ENCODE data around the gene GPR55.

GPR55 gene

DNA sequence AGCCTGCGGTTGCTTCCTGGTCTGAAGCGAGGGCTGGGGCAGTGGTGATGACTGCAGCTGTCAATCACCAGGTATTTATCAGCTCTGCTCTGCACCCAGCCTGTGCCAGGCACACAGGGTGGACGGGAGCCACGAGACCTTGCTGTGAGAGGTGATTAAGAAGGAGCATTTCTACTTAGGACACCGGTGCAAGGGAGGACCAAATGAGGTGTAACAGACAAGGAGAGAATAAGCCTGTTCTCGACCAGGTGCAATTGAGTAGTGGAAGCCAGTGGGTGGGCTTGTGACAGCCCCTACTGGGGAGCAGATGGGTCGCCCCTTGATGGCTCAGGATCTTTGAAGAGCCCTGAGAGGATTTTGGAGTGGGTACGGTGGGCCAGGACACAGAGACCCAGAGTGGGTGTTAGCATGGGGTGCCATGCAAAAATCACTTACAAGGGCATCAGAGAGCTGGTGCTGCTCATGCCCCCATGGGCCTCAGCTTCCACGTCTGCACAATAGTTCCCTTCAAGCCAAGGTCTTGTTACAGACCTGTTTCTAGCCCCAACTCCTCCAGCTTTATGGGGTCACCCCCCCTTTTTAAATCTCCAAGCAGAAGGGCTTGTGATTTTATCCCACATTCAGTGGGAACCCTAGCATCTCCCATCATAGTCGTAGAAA is 24.6 kb downstream of the GPR55 start:
- DNase-seq (ENCODE audit: low spot score): no peak

DNA sequence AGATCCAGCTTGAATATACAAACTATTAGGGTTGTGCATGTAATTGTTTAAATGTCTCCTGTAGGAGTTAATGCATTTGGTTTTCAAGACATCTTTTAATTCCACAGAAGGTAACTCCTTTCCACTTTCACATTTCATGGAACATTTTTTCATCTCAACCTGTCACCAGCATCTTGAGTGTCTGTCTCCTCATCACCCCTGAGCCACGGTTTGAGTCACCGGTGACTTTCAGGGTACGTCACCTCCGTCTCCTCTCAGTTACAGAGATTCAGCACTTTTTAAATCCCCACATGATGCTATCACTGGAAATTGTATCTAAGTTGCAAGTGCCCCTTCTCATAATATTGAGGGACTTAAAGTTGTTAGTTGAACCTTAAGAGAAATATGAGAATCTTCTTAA is 25.3 kb downstream of the GPR55 start:
- no peak for DNase-seq (ENCODE audit: low spot score)

DNA sequence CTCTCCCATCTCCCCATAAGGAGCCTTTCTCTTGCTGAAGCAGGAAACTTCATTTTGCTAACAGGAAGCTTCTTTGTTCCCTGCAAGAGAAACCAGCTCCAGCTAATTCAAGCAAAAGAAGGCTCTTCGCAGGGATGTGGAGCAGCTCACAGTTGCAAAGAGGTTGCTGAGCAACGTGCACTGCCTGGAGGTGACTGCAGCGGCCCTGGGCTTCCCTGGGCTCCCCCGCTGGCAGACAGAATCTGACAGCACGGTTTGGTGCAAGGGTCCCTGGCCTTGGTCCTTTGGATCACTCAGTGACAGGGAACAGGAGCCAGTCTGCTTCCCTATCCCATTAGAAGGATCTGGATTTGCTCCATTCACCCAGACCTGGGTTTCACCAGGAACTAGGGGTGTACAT is 25.8 kb downstream of the GPR55 start:
- DNase-seq (ENCODE audit: low spot score): no peak

DNA sequence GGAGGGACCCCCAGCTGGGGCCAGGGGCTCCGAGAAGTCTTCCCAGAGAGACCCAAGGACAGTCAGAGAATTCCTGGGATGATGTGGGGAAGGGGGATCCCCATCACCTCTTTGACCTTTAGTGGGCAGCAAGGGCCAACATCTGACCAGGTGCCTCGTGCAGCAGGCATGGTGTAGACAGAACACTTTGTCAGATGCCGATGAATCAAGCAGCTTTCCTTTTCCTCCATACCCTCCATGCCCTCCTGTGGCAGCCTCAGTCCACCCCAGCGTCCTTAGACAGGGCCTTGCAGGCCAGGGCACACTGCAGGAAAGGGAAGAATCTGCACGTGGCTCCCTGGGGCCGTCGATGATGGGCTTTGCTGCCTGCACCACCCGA is 26.3 kb downstream of the GPR55 start:
- no peak for DNase-seq (ENCODE audit: low spot score)

DNA sequence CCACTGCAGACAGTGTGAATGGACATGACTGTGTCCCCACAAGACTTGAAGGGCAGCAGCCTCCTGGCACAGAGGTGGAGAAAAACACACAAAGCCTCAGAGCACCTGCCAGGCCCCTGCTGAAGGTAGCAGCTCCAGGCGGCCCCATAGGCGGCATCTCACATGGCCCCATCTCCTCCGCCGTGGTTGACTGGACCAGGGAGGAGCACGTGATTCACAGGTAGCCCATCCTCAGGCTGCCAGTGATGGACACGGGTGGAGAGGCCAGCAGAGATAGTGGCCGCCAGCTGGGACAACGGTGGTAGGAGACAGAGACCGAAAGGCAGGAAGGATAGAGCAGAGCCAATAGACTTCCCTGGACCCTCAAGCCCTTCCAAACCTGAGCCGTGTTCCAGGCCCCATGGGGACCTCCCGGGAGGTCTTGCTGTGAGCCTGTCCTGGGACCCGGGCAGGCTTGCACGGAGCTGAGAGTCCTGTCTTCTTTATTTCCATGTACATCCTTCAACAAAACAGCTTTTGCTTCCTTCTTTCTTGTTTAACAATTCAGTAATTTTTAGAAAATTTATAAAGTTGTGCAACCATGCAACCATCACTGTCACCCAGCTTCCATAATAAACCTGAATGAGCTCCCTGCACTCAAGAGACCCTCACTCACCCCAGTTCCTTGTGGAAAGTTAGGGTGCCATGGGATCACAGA is 26.9 kb downstream of the GPR55 start:
- DNase-seq (ENCODE audit: low spot score): no peak

DNA sequence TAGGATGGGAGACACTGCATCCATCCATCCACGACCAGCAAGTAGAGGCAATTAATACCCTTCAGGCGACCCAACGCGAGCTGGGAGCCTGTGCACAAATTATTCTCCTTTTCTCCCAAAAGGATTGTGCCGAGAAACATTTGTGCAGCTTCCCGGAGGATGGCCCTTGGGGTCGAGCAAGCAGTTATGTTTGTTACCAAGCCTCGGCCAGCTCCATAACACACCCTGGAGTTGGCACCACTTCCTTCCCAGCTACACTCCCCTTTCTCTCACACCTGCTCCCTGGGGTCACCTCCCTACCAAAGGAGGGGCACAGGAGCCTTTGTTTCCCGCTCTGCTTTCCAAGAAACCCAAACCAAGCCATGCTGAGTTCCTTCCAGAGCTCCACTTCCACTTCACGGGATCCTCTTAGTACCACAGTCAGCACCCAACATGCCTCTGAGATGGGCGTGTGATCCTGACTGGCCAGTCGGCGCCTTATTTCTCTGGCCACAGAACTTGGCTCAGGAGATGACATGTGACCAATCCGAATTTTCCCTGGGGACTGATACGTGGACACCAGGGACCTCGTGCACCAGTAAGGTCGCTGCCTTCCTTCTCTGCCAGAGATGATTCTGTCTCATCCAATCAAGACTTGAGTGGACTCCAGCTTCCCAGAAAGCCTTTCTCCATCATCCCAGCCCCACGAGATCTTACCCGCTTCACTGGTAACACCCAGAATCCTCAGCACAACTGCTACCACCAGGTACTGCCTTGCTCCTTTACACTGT is 28.5 kb downstream of the GPR55 start:
- no peak for DNase-seq (ENCODE audit: low spot score)

DNA sequence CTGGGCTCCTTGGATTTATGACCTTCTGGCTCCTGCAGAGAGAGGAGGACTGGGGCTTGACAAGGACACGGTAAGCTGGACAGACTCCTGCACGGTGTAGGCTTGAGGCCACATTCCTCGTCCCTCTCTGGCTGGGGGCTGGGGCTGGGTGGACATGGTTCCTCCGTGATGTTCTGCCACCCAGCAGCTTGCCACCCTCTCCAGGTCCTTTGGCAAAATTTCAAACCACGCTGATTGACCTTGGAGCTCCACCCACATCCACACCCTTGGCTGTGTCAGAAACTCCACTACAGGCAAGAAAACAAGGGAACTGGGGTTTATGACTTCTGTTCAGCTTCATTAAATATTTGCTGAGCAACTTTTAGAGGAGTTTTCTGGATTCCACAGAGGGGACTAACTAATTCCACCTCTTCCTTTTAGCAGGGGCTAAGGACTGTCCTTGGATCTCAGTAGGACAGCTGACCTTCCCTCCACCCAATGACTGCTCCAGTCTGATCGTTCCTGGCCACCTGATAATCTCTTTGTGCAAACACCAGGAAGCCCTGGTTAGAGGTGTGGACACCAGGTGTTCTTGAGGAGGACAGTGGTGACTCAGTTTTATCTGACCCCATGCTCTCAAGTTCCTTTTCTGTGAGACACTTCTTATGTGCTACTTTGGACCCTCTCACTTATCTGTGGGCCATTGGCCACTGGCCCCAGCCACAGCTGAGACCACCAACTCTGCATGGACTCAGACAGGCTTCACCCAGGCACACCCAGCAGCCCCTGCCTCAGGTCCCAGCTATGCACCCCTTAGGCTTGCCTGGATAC is 29.3 kb downstream of the GPR55 start:
- no peak for DNase-seq (ENCODE audit: low spot score)

DNA sequence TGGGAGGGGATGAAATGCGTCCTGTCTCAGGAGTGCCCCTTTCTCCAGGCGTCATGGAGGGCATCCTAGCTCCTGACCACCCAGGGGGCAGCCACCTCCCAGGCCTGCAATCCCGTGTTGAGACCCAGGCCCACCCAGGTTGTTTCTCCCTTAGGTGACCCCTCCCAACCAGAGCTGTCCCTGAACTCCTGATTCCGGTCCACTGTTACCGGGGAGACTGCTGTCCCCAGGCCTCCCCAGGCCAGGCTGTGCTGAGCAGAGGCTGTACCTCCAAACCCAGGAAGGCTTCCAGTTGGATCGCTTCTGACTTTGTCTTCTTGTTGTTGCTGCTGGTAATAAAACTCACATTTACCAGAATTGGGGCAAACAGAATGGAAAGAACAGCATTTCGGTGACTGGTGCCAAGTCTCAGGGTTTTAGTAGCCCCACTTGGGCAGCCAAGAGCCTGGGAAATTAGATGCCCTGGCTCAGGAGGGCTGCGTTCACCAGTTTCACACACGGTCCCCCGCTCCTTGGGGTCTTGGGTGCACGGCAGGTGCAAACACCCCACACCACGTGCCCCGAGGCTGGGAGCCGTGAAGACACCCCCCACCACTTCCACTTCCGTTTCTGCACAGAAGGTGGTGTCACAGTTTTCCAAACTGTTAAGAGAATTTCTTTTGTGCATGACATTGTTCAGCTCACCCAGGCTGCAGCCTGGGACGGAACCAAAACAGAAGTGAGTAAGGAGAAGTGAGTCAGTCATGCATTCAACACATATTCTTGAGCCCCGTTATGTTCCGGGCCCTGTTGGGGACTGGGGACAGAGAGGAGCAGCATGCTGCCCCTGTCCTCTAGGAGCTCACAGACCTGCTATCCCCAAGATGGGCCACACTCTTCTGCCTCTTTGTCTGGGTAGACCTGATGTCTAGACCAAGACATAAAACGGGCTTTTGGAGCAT is 30.9 kb downstream of the GPR55 start:
- no peak for DNase-seq (ENCODE audit: low spot score)

DNA sequence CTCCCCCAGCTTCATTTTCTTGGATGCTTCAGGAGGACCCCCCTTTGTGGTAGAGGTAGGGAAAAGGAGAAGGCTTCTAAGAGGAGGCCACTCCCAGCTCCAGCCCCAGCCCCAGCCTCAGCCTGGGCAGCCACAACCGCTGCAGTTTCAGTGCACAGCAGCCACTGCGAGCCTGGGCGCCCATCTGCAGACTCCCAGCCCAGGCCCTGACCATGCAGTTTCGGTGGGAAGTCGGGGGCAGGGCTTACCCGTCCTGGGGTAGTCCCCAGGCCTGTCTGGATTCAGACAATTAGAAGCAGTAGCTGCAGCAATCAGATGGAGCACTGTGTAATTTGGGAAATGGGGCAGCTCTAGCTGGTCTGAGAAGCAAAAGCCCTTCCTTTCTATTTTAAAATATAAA is 31.7 kb downstream of the GPR55 start:
- no peak for DNase-seq (ENCODE audit: low spot score)

DNA sequence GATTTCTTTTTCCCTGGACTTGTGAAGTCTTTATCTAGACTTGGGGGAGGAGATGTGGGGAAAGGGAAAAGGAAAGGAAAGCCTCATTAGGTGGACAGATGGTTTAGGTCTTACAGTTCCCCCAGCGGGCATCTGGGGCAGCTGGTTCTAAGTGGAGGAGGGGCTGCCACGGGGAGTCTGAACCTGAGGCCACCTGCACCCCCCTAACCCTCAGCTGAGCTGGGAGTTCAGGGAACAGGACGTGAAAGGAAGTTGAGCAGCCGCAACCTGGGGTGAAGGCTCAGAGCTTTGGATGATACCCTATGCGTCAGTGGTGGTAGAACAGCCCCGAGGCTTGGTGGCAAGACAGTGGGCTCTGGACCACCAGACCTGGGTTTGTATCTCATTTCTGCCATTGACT is 33.5 kb downstream of the GPR55 start:
- no peak for DNase-seq (ENCODE audit: low spot score)

DNA sequence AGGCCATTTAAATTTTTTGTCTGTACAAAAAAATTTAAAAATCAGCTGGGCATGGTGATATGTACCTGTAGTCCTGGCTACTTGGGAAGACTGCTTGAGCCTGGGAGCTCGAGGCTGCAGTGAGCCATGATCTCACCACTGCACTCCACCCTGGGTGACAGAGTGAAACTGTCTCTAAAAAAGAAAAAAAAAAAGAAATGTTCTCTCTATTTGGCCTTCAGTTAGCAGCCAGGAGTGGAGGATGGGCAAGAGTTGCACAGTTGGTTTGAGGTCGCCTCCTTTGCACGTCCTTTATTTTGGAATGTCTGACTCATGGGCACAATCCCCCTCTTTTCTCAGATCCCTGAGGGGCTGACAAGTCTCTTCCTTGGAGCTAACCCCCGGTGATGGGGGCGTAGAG is 34.0 kb downstream of the GPR55 start:
- DNase-seq (ENCODE audit: low spot score): no peak

DNA sequence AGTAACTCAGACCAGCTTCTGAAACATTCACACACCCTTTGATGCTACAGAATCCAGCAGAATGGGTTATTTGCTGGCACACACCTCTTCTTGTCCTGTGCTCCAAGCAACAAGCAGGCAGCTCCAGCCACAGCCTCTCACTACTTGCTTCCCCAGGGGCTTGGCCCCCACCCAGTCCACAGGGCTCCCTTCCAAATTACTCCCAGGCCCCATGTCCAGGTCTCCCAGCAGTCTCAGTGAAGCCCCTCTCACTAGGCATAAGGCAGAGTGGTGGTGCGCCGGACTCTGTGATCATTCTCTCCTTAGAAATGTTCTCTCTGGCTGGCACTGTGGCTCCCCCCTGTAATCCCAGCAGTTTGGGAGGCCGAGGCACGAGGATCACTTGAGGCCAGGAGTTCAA is 34.4 kb downstream of the GPR55 start:
- DNase-seq (ENCODE audit: low spot score): no peak

DNA sequence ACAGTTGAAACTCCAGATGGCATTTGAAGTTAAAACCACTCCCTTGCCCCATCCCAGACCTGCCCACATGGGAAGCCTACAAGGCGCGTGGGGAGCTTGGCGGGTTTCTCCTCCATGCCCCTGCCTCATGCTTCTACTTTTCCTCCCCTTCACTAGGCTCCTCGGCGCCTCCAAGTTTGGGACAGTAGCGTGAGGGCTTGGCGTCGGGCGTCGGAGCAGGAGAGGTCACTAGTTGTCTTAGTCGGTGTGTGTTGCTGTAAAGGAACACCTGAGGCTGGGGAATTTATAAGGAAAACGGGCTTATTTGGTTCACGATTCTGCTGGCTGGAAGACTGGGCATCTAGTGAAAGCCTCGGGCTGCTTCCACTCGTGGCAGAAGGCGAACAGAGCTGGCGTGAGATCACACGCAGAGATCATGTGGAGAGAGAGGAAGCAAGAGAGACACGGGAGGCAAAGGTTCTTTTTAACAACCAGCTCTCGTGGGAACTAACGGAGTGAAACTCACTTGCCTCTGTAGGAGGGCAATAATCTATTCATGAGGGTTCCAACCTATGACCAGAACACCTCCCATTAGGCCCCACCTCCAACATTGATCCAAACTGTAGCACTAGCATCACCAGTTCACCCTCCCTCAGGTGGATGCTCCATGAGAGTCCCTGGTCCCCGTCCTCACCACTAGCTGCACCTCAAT is 35.0 kb downstream of the GPR55 start:
- no peak for DNase-seq (ENCODE audit: low spot score)

DNA sequence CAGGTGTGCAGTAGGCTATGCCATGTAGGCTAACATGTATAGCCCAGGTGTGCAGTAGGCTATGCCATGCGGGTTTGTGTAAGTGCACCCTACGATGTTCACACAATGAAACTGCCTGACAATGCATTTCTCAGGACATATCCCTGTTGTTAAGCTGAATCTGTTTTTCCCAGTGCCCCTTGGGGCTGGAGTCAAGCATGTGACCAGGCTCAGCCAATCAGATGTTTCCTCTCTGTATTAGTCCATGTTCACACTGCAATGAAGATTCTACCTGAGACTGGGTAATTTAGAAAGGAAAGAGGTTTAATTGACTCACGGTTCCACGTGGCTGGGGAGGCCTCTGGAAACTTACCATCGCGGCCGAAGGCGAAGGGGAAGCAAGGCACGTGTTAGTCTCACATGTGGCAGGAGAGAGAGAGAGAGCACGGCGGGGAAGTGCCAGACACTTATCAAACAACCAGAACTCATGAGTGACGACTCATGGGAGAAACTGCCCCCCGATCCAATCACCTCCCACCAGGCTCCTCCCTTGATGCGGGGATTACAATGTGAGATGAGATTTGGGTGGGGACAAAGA is 36.1 kb downstream of the GPR55 start:
- no peak for DNase-seq (ENCODE audit: low spot score)

DNA sequence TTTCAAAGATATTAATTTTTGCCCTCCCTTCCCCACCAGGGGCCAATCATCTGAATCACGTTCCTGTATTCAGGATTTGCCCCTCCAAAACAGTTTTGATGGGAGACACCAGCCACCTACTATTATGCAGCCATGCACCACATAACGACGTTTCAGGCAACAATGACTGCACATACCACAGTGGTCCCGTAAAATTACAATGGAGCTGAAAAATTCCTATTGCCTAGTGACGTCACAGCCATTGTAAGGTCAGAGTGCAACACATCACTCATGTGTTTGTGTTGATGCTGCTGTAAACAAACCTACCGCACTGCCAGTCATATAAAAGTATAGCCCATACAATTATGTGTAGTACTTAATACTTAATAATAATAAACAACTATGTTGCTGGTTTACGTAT is 37.7 kb downstream of the GPR55 start:
- DNase-seq (ENCODE audit: low spot score): no peak

DNA sequence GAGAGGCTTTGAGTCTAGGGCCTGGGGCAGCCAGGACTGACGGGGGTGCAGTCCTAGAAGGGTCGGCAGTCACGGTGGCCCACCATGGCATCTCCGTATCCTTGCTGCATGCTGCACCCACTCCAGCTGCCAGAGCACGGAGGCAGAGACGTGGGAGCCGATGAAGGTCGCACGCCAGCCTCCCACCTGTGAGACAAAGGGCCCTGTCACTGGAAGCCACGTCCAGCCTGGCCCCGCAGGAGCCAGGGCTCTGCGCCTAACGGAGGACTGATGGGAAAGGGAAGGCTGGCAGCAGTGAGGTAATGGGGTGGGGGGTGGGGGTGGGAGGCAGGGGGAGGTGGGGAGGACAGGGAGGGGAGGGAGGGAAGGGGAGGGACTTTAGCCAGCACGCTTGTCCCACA is 38.4 kb downstream of the GPR55 start:
- no peak for DNase-seq (ENCODE audit: low spot score)

DNA sequence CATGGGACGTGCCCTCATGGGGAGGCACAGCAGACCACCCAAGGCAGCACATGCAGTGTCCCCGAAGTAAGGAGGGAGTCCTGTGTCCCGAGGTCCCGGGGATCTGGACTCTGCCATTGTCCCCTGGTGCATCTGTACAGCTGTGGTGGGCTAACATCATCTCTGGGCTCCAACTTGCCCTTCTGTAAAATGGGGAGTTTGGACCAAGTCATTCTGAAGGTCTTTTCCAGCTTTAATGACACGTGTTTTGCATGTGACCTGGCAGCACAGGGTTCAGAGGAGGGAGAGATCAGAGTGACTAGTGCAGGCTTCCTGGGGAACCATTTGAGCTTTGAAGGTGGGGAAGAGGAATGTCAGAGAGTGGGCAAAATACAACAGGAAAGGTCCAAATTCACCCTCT is 38.8 kb downstream of the GPR55 start:
- DNase-seq (ENCODE audit: low spot score): no peak

DNA sequence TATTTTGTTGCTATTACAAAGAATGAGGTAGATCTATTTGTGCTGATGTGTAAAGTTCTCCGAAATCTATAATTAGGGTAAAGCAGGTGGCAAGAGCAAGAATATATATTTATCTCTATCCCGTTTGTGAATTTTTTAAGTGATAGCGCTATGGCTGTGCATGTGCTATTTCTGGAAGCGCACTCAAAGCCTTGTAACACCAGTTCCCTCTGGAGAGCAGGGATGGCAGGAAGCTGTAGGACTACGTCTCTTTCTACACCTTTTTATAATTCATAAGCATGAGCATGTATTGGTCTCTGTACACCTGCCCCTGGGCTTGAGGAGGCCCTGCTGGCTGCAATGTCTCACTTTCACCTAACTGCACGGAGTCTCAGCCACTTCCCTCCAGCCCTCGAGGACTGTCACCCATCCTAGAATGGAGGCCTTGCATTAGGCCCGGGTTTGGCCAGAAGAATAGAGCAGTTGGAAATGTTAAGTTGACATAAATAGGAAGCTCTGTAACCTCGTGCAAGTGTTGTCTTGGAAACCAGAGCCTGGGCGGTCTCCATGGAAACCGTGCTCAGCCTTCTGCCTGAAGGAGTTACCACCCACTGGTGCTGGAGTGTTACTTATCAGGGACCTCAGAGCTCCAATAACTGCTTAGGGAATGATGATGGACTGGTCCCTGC is 39.4 kb downstream of the GPR55 start:
- DNase-seq (ENCODE audit: low spot score): no peak

DNA sequence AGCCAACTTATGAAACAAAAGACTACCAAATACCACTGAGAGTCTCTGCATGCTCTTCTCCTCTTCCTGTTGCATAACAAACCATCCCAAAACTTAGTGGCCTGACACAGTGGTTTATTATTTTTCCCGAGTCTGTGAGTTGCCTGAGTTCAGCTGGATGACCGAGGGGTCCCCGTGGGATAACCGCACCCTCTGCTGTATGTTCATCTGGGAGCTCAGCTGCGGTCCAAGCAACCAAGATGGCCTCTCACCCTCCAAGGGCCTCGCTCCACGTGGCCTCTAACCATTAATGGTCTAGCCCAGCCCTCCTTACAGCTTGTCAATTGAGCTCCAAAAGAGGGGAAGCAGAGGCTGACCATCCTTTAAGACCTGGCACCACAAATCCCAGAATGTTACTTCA is 43.2 kb downstream of the GPR55 start:
- DNase-seq (ENCODE audit: low spot score): no peak

DNA sequence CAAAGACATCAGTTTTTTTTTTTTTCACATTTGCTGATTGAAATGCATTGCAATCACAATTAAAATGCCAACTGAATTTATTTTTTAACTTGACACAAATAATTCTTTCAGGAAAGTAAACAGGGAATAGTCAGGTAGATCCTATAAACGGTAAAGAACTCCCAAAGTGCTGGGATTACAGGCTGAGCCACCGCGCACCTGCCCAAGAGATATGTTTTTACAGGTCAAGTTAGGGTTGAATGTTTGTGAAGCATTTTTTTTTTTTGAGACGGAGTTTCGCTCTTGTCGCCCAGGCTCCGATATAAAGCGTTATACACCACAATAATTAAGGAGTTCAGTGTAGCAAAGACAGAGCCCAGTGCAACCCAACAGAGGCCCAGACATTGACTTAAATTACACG is 45.2 kb downstream of the GPR55 start:
- no peak for DNase-seq (ENCODE audit: low spot score)

Measured in GM03348 (cell line).